Activated CD4-positive, alpha-beta memory T cell treated with anti-CD3 and anti-CD28 coated beads, Interleukin-2, amount 10 ng/mL, durations not matched to agents 7 days and 5 days (primary cell): Measurements from ENCODE around the gene TBKBP1. TPM values are rescaled to one million over a fixed set of nuclear protein-coding genes. Genes with fewer than 3 reads are reported as not detected.

Experiments used
- CTCF ChIA-PET: fragments of 350-600 bp; sonication (Branson Sonifier 250); formaldehyde crosslinking; loops from one replicate; lab custom pipeline; 2021; ENCODE audit warnings: antibody characterized with exemption, inconsistent platforms; lab: Charles Lee
- POLR2A ChIA-PET: fragments of 350-600 bp; sonication (Branson Sonifier 250); formaldehyde crosslinking; loops from one replicate; lab custom pipeline; 2021; ENCODE audit warnings: antibody characterized with exemption; lab: Charles Lee
- DNase-seq: peaks from one replicate; pipeline ENCODE4 v3.0.0-alpha.2; 2020
- H3K27ac Mint-ChIP-seq: one replicate; pipeline ENCODE4 v1.8.0; 2021; ENCODE audit warnings: mild to moderate bottlenecking, mixed read lengths
- H3K27me3 Mint-ChIP-seq: one replicate; pipeline ENCODE4 v1.8.0; 2021; ENCODE audit warnings: mixed read lengths
- H3K36me3 Mint-ChIP-seq: one replicate; pipeline ENCODE4 v1.8.0; 2021; ENCODE audit warnings: low read depth, mixed read lengths
- H3K4me1 Mint-ChIP-seq: one replicate; pipeline ENCODE4 v1.8.0; 2021; ENCODE audit warnings: mixed read lengths
- H3K4me3 Mint-ChIP-seq: one replicate; pipeline ENCODE4 v1.8.0; 2021; ENCODE audit warnings: mild to moderate bottlenecking, mixed read lengths
- H3K9me3 Mint-ChIP-seq: one replicate; pipeline ENCODE4 v1.8.0; 2021; ENCODE audit warnings: mixed read lengths
- total RNA-seq, 2 experiments: library from RNA; stranded (reverse); gene quantifications; one replicate each; pipeline ENCODE4 v1.2.3, GENCODE V29; 2021

The TBKBP1 gene
- total RNA-seq, 2 experiments from 2014 or later, result 7.0 TPM

- peaks cover 79% of the 10 kb centered on the region for H3K4me1 Mint-ChIP-seq
- DNase-seq, result no peak
- no peaks in the 10 kb centered on the region for H3K27me3 Mint-ChIP-seq
- H3K27ac Mint-ChIP-seq, result peak overlapping the region; percentile 95
- ChIA-PET CTCF (interaction anchor here (0.8 to 7.6 kb wide), 6 partner anchors 9 to 88 kb away, joined by 3 to 135 read pairs (median 53); partner anchors contain the start of gene TBX21), POLR2A (interaction anchor here (0.8 to 22.2 kb wide), 8 partner anchors 9 to 130 kb away, joined by 3 to 463 read pairs (median 16); partner anchors contain the start of genes KPNB1, LRRC46, MRPL10 and TBX21)
- H3K36me3 Mint-ChIP-seq, result no peaks in the 10 kb centered on the region
- no peaks in the 10 kb centered on the region for H3K9me3 Mint-ChIP-seq
- H3K4me3 Mint-ChIP-seq, result peak overlapping the region; percentile 68
Measured at GRCh38 chr17:47701608-47702007, 7.6 kb downstream of the TBKBP1 start.

GRCh38 chr17:47702391-47702995, 8.5 kb downstream of the TBKBP1 start:
- no peaks in the 10 kb centered on the region for H3K9me3 Mint-ChIP-seq
- ChIA-PET CTCF (interaction anchor here (2.6 to 7.6 kb wide), 3 partner anchors 14 to 30 kb away, joined by 12 to 135 read pairs (median 99); partner anchors contain the start of gene TBX21), POLR2A (interaction anchor here (1.1 to 22.2 kb wide), 5 partner anchors 14 to 53 kb away, joined by 3 to 463 read pairs (median 22); partner anchors contain the start of genes KPNB1 and TBX21)
- H3K4me1 Mint-ChIP-seq, result peaks cover 83% of the 10 kb centered on the region
- H3K27me3 Mint-ChIP-seq, result no peaks in the 10 kb centered on the region
- peak overlapping the region; percentile 95 for H3K27ac Mint-ChIP-seq
- no peaks in the 10 kb centered on the region for H3K36me3 Mint-ChIP-seq
- DNase-seq, result no peak
- peak overlapping the region; percentile 32 for H3K4me3 Mint-ChIP-seq

GRCh38 chr17:47703191-47703591, 9.2 kb downstream of the TBKBP1 start:
- Mint-ChIP-seq H3K27ac (peak overlapping the region; percentile 95), H3K27me3 (no peaks in the 10 kb centered on the region), H3K4me1 (peaks cover 87% of the 10 kb centered on the region), H3K4me3 (peak overlapping the region; percentile 59), H3K9me3 (no peaks in the 10 kb centered on the region), H3K36me3 (no peaks in the 10 kb centered on the region)
- DNase-seq, result peak; percentile 63
- POLR2A ChIA-PET, result interaction anchor here (0.7 to 22.2 kb wide), 5 partner anchors 8 to 36 kb away, joined by 3 to 463 read pairs (median 3); partner anchors contain the start of gene TBX21
- CTCF ChIA-PET, result interaction anchor here (1.3 to 4.6 kb wide), 4 partner anchors 11 to 30 kb away, joined by 3 to 99 read pairs (median 12); partner anchors contain the start of gene TBX21

- ChIA-PET CTCF (interaction anchor here (1.0 to 2.6 kb wide), 5 partner anchors 11 to 38 kb away, joined by 3 to 12 read pairs (median 7); partner anchors contain the start of gene TBX21), POLR2A (interaction anchor here (0.7 to 22.2 kb wide), 7 partner anchors 8 to 54 kb away, joined by 3 to 463 read pairs (median 4); partner anchors contain the start of genes KPNB1 and TBX21)
- Mint-ChIP-seq H3K9me3 (no peaks in the 10 kb centered on the region), H3K36me3 (no peaks in the 10 kb centered on the region), H3K4me3 (peak overlapping the region; percentile 59), H3K4me1 (peaks cover 85% of the 10 kb centered on the region), H3K27ac (peak overlapping the region; percentile 95), H3K27me3 (no peaks in the 10 kb centered on the region)
- no peak for DNase-seq
Measured at GRCh38 chr17:47703671-47704070, 9.7 kb downstream of the TBKBP1 start.

GRCh38 chr17:47704116-47704515, 10.2 kb downstream of the TBKBP1 start:
- DNase-seq, result peak; percentile 49
- Mint-ChIP-seq H3K27ac (peak overlapping the region; percentile 95), H3K27me3 (no peaks in the 10 kb centered on the region), H3K4me1 (peaks cover 81% of the 10 kb centered on the region), H3K9me3 (no peaks in the 10 kb centered on the region), H3K4me3 (peak overlapping the region; percentile 59), H3K36me3 (no peaks in the 10 kb centered on the region)
- POLR2A ChIA-PET, result interaction anchor here (0.9 to 22.2 kb wide), 5 partner anchors 12 to 54 kb away, joined by 3 to 463 read pairs (median 27); partner anchors contain the start of genes KPNB1 and TBX21
- CTCF ChIA-PET, result interaction anchor here (1.0 to 2.6 kb wide), 7 partner anchors 10 to 38 kb away, joined by 3 to 12 read pairs (median 7); partner anchors contain the start of gene TBX21

- Mint-ChIP-seq H3K36me3 (no peaks in the 10 kb centered on the region), H3K27me3 (no peaks in the 10 kb centered on the region), H3K27ac (peak overlapping the region; percentile 95), H3K4me3 (peak overlapping the region; percentile 59), H3K4me1 (peaks cover 78% of the 10 kb centered on the region), H3K9me3 (no peaks in the 10 kb centered on the region)
- no peak for DNase-seq
- ChIA-PET CTCF (interaction anchor here (1.0 to 2.6 kb wide), 7 partner anchors 10 to 37 kb away, joined by 3 to 12 read pairs (median 7); partner anchors contain the start of gene TBX21), POLR2A (interaction anchor here (1.3 to 22.2 kb wide), 5 partner anchors 11 to 40 kb away, joined by 3 to 463 read pairs (median 27); partner anchors contain the start of genes TBKBP1 and TBX21)
Measured at GRCh38 chr17:47704736-47705135, 10.8 kb downstream of the TBKBP1 start.

- Mint-ChIP-seq H3K36me3 (no peaks in the 10 kb centered on the region), H3K27ac (peak overlapping the region; percentile 95), H3K27me3 (no peaks in the 10 kb centered on the region), H3K4me1 (peaks cover 72% of the 10 kb centered on the region), H3K9me3 (no peaks in the 10 kb centered on the region), H3K4me3 (peak overlapping the region; percentile 59)
- POLR2A ChIA-PET, result interaction anchor here (0.7 to 22.2 kb wide), 10 partner anchors 10 to 307 kb away, joined by 3 to 463 read pairs (median 6); partner anchors contain the start of genes KPNB1, LRRC46, MRPL10 and SP2
- peak; percentile 71 for DNase-seq
- CTCF ChIA-PET, result interaction anchor here (1.1 to 2.8 kb wide), 4 partner anchors 8 to 31 kb away, joined by 4 to 17 read pairs (median 7); no protein-coding TSS in a partner anchor
Measured at GRCh38 chr17:47705536-47706530, 11.9 kb downstream of the TBKBP1 start.

GRCh38 chr17:47707056-47707804, 13.3 kb downstream of the TBKBP1 start:
- ChIA-PET POLR2A (interaction anchor here (1.6 to 22.2 kb wide), 6 partner anchors 8 to 58 kb away, joined by 6 to 463 read pairs (median 18); partner anchors contain the start of genes KPNB1, TBKBP1 and TBX21), CTCF (interaction anchor here (0.6 to 2.8 kb wide), 6 partner anchors 8 to 43 kb away, joined by 3 to 17 read pairs (median 7); partner anchors contain the start of gene TBX21)
- peaks cover 62% of the 10 kb centered on the region for H3K4me1 Mint-ChIP-seq
- peak overlapping the region; percentile 95 for H3K27ac Mint-ChIP-seq
- no peaks in the 10 kb centered on the region for H3K9me3 Mint-ChIP-seq
- H3K27me3 Mint-ChIP-seq, result peaks cover 2% of the 10 kb centered on the region
- H3K36me3 Mint-ChIP-seq, result no peaks in the 10 kb centered on the region
- no peak overlapping the region for H3K4me3 Mint-ChIP-seq
- DNase-seq, result no peak

- no peak for DNase-seq
- Mint-ChIP-seq H3K27ac (no peak overlapping the region), H3K4me3 (no peak overlapping the region), H3K4me1 (peaks cover 60% of the 10 kb centered on the region), H3K9me3 (no peaks in the 10 kb centered on the region), H3K27me3 (peaks cover 4% of the 10 kb centered on the region), H3K36me3 (no peaks in the 10 kb centered on the region)
- ChIA-PET CTCF (interaction anchor here (1.4 to 2.8 kb wide), 5 partner anchors 9 to 29 kb away, joined by 5 to 17 read pairs (median 7); partner anchors contain the start of gene TBX21), POLR2A (interaction anchor here (1.6 to 22.2 kb wide), 4 partner anchors 8 to 26 kb away, joined by 8 to 463 read pairs (median 118); partner anchors contain the start of gene TBX21)
Measured at GRCh38 chr17:47707884-47708283, 13.9 kb downstream of the TBKBP1 start.

- Mint-ChIP-seq H3K36me3 (no peaks in the 10 kb centered on the region), H3K27ac (no peak overlapping the region), H3K9me3 (no peaks in the 10 kb centered on the region), H3K4me3 (no peak overlapping the region), H3K27me3 (peaks cover 9% of the 10 kb centered on the region), H3K4me1 (peaks cover 60% of the 10 kb centered on the region)
- ChIA-PET POLR2A (interaction anchor here (1.6 to 22.2 kb wide), 4 partner anchors 8 to 25 kb away, joined by 8 to 463 read pairs (median 118); partner anchors contain the start of gene TBX21), CTCF (interaction anchor here (1.4 to 2.8 kb wide), 4 partner anchors 9 to 24 kb away, joined by 7 to 17 read pairs (median 8); partner anchors contain the start of gene TBX21)
- no peak for DNase-seq
Measured at GRCh38 chr17:47708312-47708863, 14.4 kb downstream of the TBKBP1 start.
